HepG2 (cell line): ENCODE measurements around the gene TMEM198. TPM values are rescaled to one million over a fixed set of nuclear protein-coding genes. Genes with fewer than 3 reads are reported as not detected.
A peak's percentile ranks its signal among the peaks of the same experiment; 100 is the strongest.

ENCODE experiments used
- ERF ChIP-seq: IDR thresholded peaks from 2 replicates; pipeline ENCODE4 v1.6.1; 2018; ENCODE audit warnings: missing biosample characterization, missing genetic modification reagents
- HMG20A ChIP-seq: IDR thresholded peaks from 2 replicates; pipeline ENCODE4 v1.6.1; 2016; ENCODE audit warnings: borderline replicate concordance
- MYC ChIP-seq: sonication (generic); formaldehyde crosslinking; IDR thresholded peaks from 2 replicates; pipeline ENCODE4 v1.9.0; 2021; ENCODE audit warnings: missing genetic modification reagents, borderline replicate concordance
- PAWR ChIP-seq: sonication (generic); formaldehyde crosslinking; IDR thresholded peaks from 2 replicates; pipeline ENCODE4 v1.4.0; 2020; ENCODE audit warnings: missing genetic modification reagents, mild to moderate bottlenecking, borderline replicate concordance
- RARG ChIP-seq: sonication (generic); formaldehyde crosslinking; IDR thresholded peaks from 2 replicates; pipeline ENCODE4 v1.4.0; 2020; ENCODE audit warnings: low read depth, mild to moderate bottlenecking, missing genetic modification reagents
- RFX3 ChIP-seq: IDR thresholded peaks from 2 replicates; pipeline ENCODE4 v1.6.1; 2016; ENCODE audit warnings: missing biosample characterization, missing genetic modification reagents
- SUZ12 ChIP-seq: fragments of 150-350 bp; IDR thresholded peaks from 2 replicates; pipeline ENCODE4 v1.6.1; 2014; ENCODE audit warnings: low read depth, low read length
- TOPORS ChIP-seq: sonication (generic); formaldehyde crosslinking; IDR thresholded peaks from 2 replicates; pipeline ENCODE4 v1.8.0; 2023; ENCODE audit warnings: mild to moderate bottlenecking, missing genetic modification reagents
- YY1 ChIP-seq: IDR thresholded peaks from 2 replicates; pipeline ENCODE4 v1.6.1; 2011; ENCODE audit warnings: low read length, low read depth, moderate library complexity, mild to moderate bottlenecking; ENCODE audit not compliant: insufficient read depth, insufficient replicate concordance
- ZNF383 ChIP-seq: sonication (generic); formaldehyde crosslinking; IDR thresholded peaks from 2 replicates; pipeline ENCODE4 v1.4.0; 2020; ENCODE audit warnings: missing genetic modification reagents, mild to moderate bottlenecking, borderline replicate concordance
- ZNF441 ChIP-seq: sonication (generic); formaldehyde crosslinking; IDR thresholded peaks from 2 replicates; pipeline ENCODE4 v1.7.0; 2021; ENCODE audit warnings: missing genetic modification reagents, borderline replicate concordance
- ZNF460 ChIP-seq: sonication (generic); formaldehyde crosslinking; IDR thresholded peaks from 2 replicates; pipeline ENCODE4 v1.5.1; 2020; ENCODE audit warnings: missing genetic modification reagents, mild to moderate bottlenecking, borderline replicate concordance
- ZNF878 ChIP-seq: sonication (generic); formaldehyde crosslinking; IDR thresholded peaks from 2 replicates; pipeline ENCODE4 v1.8.1; 2023; ENCODE audit warnings: mild to moderate bottlenecking, missing genetic modification reagents, moderate library complexity
- polyA plus RNA-seq, 8 experiments: library from polyadenylated mRNA; depleted of rRNA in 3 of 8; stranded (reverse) in 7 of 8; unstranded in 1 of 8; fragments of >200 nt; fragmentation: Illumina TruSeq in 4 of 8; extraction: Trizol in 4 of 8; gene quantifications; 2 replicates each; pipeline versions ENCODE4 v1.2.1 to v1.2.3, GENCODE V29; 2011 to 2016; ENCODE audit warnings: low read depth in 4 of 8, missing spikeins in 1 of 8, mixed read lengths in 1 of 8; ENCODE audit not compliant: insufficient read depth in 1 of 8
- total RNA-seq, 5 experiments: library from RNA; depleted of rRNA; stranded (reverse); fragments of >200 nt; fragmentation: Illumina TruSeq; extraction: Trizol; gene quantifications; 2 replicates each; pipeline ENCODE4 v1.2.3, GENCODE V29; 2016; ENCODE audit warnings: low read depth in 1 of 5
- TF ChIP-seq, protein P1 (sequence below): sonication (generic); formaldehyde crosslinking; IDR thresholded peaks from 2 replicates; pipeline ENCODE4 v1.4.0; 2020; ENCODE audit warnings: mild to moderate bottlenecking, missing genetic modification reagents
- TF ChIP-seq, protein P2 (sequence below): IDR thresholded peaks from 2 replicates; pipeline ENCODE4 v1.6.1; 2016; ENCODE audit warnings: missing genetic modification reagents, missing compliant biosample characterization
- TF ChIP-seq, protein P3 (sequence below): sonication (generic); formaldehyde crosslinking; IDR thresholded peaks from 2 replicates; pipeline ENCODE4 v1.8.1; 2023; ENCODE audit warnings: mild to moderate bottlenecking, missing genetic modification reagents, borderline replicate concordance
- TF ChIP-seq, protein P4 (sequence below): sonication (generic); formaldehyde crosslinking; IDR thresholded peaks from 2 replicates; pipeline ENCODE4 v1.4.0; 2020; ENCODE audit warnings: missing genetic modification reagents
- TF ChIP-seq, protein P5 (sequence below): sonication (generic); formaldehyde crosslinking; IDR thresholded peaks from 2 replicates; pipeline ENCODE4 v1.8.1; 2023; ENCODE audit warnings: missing genetic modification reagents, mild to moderate bottlenecking, borderline replicate concordance
- TF ChIP-seq, protein P6 (sequence below): sonication (generic); formaldehyde crosslinking; IDR thresholded peaks from 2 replicates; pipeline ENCODE4 v1.8.1; 2022; ENCODE audit warnings: mild to moderate bottlenecking, missing genetic modification reagents
- TF ChIP-seq, protein P7 (sequence below): sonication (generic); formaldehyde crosslinking; IDR thresholded peaks from 2 replicates; pipeline ENCODE4 v1.5.0; 2020; ENCODE audit warnings: missing genetic modification reagents
- TF ChIP-seq, protein P8 (sequence below): sonication (generic); formaldehyde crosslinking; IDR thresholded peaks from 2 replicates; pipeline ENCODE4 v1.8.0; 2023; ENCODE audit warnings: mild to moderate bottlenecking, missing genetic modification reagents

TMEM198 gene
- total and polyA plus RNA-seq, 2 of the 13 experiments (the other 11 are each of a cell fraction or from before 2014, with no cell fraction given), result 17.3 to 23.5 TPM

DNA sequence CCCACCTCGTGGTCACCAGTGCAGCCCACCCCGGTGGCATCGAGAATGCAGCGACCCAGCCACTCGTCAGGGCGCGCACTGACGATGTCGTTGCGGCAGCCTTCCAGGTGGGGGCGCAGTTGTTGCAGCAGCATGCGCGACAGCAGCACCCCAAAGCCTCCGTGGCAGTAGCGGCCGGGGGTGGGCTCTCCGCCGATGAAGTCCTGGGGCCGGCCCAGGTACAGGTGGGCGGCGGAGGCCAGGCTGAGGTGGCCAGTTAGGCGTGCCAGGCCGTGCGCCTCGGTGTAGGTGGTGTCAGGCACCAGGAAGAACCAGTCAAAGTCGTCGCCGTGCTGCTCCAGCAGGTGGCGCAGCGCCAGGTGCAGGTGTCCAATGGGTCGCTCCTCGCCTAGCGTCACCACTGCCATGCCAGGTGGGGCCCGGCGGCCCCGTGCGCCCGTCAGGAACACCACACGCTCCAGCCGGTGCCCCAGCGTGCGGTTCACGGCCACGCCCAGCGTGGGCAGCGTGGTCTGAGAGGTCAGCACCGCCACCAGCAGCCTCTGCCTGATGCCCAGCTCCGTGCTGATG lies 2.1 kb upstream of the TMEM198 start (continued):
- TF ChIP-seq, protein P1, sequence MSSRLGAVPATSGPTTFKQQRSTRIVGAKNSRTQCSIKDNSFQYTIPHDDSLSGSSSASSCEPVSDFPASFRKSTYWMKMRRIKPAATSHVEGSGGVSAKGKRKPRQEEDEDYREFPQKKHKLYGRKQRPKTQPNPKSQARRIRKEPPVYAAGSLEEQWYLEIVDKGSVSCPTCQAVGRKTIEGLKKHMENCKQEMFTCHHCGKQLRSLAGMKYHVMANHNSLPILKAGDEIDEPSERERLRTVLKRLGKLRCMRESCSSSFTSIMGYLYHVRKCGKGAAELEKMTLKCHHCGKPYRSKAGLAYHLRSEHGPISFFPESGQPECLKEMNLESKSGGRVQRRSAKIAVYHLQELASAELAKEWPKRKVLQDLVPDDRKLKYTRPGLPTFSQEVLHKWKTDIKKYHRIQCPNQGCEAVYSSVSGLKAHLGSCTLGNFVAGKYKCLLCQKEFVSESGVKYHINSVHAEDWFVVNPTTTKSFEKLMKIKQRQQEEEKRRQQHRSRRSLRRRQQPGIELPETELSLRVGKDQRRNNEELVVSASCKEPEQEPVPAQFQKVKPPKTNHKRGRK (CRISPR knock-in tag), result no peak
- TF ChIP-seq ERF, result peak; percentile 80
- peak; percentile 71 for TF ChIP-seq YY1
- TF ChIP-seq ZNF460 (CRISPR knock-in tag), result no peak
- peak; percentile 43; the same call in 1 of the 2 replicates for TF ChIP-seq ZNF441 (CRISPR knock-in tag)
- TF ChIP-seq, protein P2, sequence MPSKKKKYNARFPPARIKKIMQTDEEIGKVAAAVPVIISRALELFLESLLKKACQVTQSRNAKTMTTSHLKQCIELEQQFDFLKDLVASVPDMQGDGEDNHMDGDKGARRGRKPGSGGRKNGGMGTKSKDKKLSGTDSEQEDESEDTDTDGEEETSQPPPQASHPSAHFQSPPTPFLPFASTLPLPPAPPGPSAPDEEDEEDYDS (CRISPR knock-in tag), result peak; percentile 50
- peak; percentile 97; the same call in 1 of the 2 replicates for TF ChIP-seq ZNF383 (CRISPR knock-in tag)
- no peak for TF ChIP-seq RARG (CRISPR knock-in tag)
- peak; percentile 86 for TF ChIP-seq MYC
- TF ChIP-seq, protein P3, sequence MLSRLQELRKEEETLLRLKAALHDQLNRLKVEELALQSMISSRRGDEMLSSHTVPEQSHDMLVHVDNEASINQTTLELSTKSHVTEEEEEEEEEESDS (CRISPR knock-in tag), result no peak
- TF ChIP-seq, protein P4, sequence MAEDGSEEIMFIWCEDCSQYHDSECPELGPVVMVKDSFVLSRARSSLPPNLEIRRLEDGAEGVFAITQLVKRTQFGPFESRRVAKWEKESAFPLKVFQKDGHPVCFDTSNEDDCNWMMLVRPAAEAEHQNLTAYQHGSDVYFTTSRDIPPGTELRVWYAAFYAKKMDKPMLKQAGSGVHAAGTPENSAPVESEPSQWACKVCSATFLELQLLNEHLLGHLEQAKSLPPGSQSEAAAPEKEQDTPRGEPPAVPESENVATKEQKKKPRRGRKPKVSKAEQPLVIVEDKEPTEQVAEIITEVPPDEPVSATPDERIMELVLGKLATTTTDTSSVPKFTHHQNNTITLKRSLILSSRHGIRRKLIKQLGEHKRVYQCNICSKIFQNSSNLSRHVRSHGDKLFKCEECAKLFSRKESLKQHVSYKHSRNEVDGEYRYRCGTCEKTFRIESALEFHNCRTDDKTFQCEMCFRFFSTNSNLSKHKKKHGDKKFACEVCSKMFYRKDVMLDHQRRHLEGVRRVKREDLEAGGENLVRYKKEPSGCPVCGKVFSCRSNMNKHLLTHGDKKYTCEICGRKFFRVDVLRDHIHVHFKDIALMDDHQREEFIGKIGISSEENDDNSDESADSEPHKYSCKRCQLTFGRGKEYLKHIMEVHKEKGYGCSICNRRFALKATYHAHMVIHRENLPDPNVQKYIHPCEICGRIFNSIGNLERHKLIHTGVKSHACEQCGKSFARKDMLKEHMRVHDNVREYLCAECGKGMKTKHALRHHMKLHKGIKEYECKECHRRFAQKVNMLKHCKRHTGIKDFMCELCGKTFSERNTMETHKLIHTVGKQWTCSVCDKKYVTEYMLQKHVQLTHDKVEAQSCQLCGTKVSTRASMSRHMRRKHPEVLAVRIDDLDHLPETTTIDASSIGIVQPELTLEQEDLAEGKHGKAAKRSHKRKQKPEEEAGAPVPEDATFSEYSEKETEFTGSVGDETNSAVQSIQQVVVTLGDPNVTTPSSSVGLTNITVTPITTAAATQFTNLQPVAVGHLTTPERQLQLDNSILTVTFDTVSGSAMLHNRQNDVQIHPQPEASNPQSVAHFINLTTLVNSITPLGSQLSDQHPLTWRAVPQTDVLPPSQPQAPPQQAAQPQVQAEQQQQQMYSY (CRISPR knock-in tag), result no peak
- no peak for TF ChIP-seq SUZ12
- TF ChIP-seq PAWR (CRISPR knock-in tag), result peak; percentile 56; the same call in 1 of the 2 replicates
- TF ChIP-seq HMG20A (CRISPR knock-in tag), result no peak
- TF ChIP-seq, protein P5, sequence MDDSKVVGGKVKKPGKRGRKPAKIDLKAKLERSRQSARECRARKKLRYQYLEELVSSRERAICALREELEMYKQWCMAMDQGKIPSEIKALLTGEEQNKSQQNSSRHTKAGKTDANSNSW (CRISPR knock-in tag), result no peak
- no peak for TF ChIP-seq TOPORS (CRISPR knock-in tag)
- TF ChIP-seq, protein P6, sequence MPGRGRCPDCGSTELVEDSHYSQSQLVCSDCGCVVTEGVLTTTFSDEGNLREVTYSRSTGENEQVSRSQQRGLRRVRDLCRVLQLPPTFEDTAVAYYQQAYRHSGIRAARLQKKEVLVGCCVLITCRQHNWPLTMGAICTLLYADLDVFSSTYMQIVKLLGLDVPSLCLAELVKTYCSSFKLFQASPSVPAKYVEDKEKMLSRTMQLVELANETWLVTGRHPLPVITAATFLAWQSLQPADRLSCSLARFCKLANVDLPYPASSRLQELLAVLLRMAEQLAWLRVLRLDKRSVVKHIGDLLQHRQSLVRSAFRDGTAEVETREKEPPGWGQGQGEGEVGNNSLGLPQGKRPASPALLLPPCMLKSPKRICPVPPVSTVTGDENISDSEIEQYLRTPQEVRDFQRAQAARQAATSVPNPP, result no peak
- TF ChIP-seq ZNF878, result no peak
- TF ChIP-seq, protein P7, sequence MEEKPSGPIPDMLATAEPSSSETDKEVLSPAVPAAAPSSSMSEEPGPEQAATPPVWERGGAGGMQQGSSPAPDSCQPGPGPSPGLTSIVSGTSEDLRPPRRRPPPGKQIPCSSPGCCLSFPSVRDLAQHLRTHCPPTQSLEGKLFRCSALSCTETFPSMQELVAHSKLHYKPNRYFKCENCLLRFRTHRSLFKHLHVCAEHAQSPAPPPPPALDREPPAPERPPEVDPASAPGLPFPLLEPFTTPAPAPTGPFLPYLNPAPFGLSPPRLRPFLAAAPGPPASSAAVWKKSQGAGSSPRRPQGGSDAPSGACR (CRISPR knock-in tag), result peak; percentile 83; the same call in 1 of the 2 replicates
- TF ChIP-seq, protein P8, sequence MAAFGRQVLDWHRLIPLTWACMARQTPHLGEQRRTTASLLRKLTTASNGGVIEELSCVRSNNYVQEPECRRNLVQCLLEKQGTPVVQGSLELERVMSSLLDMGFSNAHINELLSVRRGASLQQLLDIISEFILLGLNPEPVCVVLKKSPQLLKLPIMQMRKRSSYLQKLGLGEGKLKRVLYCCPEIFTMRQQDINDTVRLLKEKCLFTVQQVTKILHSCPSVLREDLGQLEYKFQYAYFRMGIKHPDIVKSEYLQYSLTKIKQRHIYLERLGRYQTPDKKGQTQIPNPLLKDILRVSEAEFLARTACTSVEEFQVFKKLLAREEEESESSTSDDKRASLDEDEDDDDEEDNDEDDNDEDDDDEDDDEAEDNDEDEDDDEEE (CRISPR knock-in tag), result peak; percentile 95; the same call in 1 of the 2 replicates
- no peak for TF ChIP-seq RFX3 (CRISPR knock-in tag)
